HG03139 (cell line): Measurements from ENCODE around the gene PLSCR1.
"Not testable (repeated sequence)": the region's sequence is repeated elsewhere in the genome, so short reads cannot be mapped to it uniquely, and the experiment has no call there.

Experiments
- ATAC-seq: cut with Tn5 transposase; IDR thresholded peaks from one replicate; pipeline ENCODE4 v1.9.1; 2021; ENCODE audit not compliant: unreplicated experiment

PLSCR1 gene

GRCh38 chr3:146519810-146520209, 24.6 kb downstream of the PLSCR1 start:
- no peak for ATAC-seq

DNA sequence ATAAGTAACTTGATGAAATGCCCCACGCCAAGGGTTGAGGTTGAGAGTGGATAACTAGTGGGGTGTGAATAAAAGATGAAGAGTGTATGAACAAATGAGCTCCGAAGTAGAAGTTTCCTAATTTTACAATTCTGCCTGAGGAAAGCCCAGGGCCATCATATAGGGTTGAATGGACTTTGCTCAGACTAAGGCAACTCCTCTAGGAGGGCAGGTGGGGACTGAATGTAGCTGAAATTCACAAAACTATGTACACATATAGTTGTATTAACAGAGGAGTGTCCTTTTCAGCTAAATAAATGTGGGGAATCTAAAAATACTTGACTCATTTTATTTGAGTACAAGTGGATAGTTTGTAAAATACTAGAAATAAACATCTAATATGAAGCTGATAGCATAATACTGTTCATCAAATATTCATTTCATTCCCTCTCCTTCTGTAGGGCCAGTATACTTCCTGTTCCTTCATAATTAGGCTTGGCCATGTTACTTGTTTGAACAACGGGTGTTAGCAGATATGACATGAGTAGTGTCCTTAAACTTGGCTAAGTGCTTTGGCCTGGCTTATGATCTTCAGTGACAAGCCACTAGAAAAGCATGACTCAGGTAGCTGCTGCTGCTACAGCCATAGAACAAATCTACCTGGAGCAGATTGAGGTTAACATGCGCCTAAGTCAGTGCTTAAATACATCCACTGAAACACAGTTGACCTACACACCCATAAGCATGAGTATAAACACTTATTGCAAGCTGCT, 26.5 kb downstream of the PLSCR1 start:
- ATAC-seq, result no peak

DNA sequence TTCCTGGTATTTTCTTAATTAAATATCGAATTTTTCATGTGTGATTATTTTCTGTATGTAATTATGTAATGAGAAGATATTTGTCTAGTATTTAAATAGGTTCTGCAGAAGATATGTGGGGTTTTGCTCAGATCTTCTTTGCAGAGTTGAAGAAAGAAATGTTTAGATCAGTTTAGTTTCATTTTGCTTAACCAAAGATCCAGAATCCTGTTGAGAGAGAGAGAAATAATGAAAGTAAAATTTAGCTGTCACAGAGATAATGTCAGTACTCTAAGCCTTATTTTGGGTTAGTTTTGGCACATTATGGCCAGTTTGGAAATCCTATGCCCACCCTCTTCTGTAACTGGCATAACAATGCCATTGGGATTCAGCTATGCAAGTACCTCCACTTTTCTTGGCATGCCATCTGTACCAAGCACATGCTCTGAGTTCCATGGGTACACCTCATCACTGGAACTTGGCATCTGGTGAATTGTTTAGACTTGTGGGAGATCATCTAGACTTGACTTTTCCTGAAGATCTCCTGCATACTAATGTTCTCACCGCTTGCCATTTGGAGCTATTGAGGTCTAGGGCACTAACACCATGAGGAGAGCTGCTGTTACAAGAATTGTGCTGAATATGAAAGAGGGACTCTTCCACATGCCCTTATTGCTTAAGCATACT, 30.9 kb downstream of the PLSCR1 start:
- no peak for ATAC-seq

DNA sequence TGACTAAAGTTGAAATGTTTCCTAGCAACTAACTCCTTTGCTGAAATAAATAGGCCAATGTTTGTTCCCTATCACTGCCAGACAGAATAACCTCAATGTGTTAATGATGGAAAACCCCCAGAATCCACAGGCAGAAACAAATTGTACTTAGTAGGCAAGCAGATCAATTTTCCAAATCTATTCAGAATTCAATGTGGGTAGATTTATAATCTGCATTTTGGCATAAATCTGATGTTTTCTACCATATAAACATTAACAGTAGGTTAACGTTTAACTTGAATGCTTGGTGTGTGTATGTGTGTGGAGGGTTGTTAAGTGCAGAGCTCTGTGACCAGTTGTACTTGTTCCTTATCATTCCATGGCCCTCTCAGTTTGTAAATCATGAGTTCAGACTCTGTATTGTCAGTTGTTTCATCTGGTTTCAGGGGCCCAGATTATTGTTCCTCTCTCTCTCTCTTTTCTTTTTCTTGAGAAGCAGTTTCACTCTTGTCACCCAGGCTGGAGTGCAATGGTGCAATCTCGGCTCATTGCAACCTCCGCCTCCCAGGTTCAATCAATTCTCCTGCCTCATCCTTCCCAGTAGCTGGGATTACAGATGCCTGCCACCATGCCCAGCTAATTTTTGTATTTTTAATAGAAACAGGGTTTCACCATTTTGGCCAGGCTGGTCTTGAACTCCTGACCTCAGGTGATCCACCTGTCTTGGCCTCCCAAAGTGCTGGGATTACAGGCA, 32.8 kb downstream of the PLSCR1 start:
- ATAC-seq, result no peak

- ATAC-seq, result no peak
These were observed 36.9 kb downstream of the PLSCR1 start for GRCh38 chr3:146507331-146508120.

GRCh38 chr3:146505516-146505915, 38.9 kb downstream of the PLSCR1 start:
- no peak for ATAC-seq

GRCh38 chr3:146504498-146505197, 39.8 kb downstream of the PLSCR1 start:
- ATAC-seq, result no peak

DNA sequence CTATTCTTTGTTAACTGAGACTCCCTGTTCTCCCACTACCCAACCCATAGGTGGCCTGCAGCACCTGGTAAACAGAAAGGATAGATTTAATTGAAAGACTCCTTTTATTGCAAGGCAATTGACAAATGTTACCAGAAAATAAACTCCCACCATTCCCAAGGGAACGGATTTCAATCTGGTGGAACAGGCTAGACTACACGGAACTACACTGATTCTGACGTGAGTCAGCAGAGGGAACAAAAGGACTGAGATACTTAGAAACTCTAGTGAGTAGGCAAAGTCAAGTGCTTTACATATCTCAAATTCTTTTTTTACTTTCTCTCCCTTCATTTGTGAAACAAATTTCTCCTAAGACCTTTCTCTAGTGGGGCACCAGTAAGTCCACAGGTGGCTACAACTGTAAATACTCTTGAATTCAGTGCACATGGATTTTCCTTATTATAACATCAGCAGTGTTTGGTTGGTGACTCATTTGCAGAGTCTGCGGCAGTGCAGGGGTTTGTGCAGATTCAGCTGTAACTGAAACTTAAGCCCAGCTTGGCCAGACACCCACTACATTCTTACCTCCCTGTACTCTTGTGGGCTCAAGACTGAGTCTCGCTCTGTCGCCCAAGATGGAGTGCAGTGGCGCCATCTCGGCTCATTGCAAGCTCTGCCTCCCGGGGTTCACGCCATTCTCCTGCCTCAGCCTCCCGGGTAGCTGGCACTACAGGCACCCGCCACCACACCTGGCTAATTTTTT, 40.8 kb downstream of the PLSCR1 start:
- ATAC-seq, result peak; percentile 97

DNA sequence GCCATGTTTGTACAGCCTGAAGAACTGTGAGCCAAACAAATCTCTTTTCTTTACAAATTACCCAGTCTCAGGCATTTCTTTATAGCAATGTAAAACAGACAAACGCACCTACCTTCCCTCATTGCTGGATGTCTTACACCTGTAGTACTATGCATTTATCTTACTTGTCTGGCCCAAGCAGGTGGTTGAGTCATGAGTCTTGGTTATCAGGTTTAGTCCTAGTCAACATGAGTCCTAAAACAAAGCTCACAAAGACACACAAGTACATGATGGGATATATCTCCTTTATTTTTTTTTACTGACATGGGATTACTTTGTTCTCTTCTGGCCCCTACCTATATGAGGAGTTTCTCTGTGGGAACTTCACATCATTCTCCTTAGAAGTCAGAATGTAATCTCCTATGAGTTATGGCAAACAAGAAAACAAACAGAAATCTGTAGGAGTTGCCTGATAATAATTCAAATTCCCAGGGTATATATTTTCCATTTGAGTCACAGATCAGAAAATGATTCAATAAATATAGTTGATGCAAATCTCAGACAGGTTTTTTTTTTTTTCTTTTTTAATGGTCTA, 41.4 kb downstream of the PLSCR1 start:
- ATAC-seq, result no peak

DNA sequence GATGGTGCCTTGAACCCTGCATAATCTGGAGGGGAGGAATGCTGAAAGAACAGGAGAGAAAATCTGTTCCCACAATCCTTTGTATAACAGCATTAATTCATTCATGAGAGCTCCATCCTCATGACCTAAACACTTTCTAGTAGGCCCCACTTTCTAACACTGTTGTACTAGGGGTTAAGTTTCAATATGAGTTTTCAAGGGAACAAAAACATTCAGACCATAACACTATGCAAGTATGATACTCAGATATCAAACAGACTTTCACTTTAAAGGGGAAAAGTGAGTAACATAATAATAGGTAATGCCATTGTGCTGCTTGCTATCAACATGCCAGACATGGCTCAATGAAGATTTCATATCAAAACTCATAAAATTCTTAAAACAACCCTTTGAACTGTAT, 42.7 kb downstream of the PLSCR1 start:
- ATAC-seq, result no peak

DNA sequence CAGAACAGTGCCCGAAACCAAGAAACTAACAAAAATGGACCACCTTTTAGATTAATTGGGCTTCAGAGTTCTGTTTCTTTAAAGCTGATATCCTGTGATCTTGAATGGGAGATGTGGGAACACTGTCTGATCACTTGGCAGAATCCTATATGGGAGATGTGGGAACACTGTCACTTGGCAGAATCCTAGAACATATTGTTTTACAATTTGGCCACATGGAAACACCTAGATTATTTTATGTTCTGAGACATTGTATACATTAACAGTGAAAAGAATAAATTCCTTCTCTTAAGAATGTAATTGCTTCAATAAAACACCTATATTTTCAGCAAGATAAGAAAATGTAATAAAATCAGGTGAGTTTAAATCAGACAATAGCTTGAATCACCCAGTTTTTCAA, 44.7 kb downstream of the PLSCR1 start:
- ATAC-seq, result no peak

GRCh38 chr3:146498002-146498736, 46.2 kb downstream of the PLSCR1 start:
- no peak for ATAC-seq

- ATAC-seq, result not testable (repeated sequence)
These were observed 47.1 kb downstream of the PLSCR1 start for GRCh38 chr3:146497145-146497843.

DNA sequence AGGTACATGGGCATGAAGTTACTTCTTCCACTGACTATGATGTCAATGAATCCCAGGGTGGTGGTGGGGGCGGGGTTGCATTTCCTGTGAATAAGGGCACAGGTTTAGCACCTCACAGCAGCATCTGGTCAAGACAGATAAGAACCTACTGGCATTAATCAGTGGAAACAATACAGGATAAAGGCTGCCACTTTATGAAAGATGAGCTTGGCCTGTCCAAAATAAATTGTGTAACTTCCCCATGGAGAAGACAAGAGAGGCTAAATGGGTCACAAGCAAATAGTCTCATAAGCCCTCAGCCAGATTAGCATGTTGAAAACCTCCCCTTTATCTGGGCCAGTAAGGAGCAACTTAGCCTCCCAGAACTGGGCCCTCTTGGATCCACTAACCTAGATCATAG, 47.7 kb downstream of the PLSCR1 start:
- no peak for ATAC-seq

GRCh38 chr3:146496251-146496650, 48.2 kb downstream of the PLSCR1 start:
- no peak for ATAC-seq

DNA sequence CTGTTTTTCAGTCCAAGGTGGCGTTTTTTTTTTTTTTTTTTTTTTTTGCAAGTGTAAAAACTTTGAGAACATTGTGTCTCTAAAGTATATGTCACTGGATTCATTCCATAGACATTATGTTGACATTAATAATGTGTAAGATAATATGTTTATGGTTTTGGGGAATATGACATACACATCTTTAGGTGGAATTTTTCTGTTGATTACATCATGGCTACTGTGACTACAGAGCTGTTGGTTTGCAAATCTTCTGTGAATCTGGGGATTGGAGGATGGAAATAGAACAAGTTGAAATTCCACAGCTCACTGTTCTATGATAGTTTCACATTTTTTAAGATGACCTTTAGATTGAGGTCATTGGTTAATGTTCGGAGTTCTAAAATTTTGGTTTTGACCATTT, 50.6 kb downstream of the PLSCR1 start:
- ATAC-seq, result no peak

- no peak for ATAC-seq
These were observed 51.2 kb downstream of the PLSCR1 start for GRCh38 chr3:146493221-146493620.

GRCh38 chr3:146491303-146491702, 53.1 kb downstream of the PLSCR1 start:
- ATAC-seq, result no peak
